DMS79 (cell line): ENCODE data around the gene SCYL3.
A peak's percentile ranks its signal among the peaks of the same experiment; 100 is the strongest.
"Not testable (repeated sequence)": the region's sequence is repeated elsewhere in the genome, so short reads cannot be mapped to it uniquely, and the experiment has no call there.

Experiments used
- DNase-seq: peaks from one replicate; lab custom pipeline; 2025; lab: John Stamatoyannopoulos, UW

SCYL3 gene

GRCh38 chr1:169893645-169894423, at the start of gene SCYL3:
Gene SCYL3 (minus strand): TSS chr1:169893896. CDS start chr1:169888840, 5,056 bp downstream.
- peak; percentile 92 for DNase-seq

GRCh38 chr1:169941982-169942830, 48.5 kb upstream of the SCYL3 start:
- peak; percentile 38 for DNase-seq

- DNase-seq: no peak
Measured at GRCh38 chr1:169933984-169934725, 40.5 kb upstream of the SCYL3 start.

- DNase-seq: no peak
Measured at GRCh38 chr1:169931795-169932231, 38.1 kb upstream of the SCYL3 start.

- DNase-seq: no peak
Measured at GRCh38 chr1:169929210-169929526, 35.5 kb upstream of the SCYL3 start.

GRCh38 chr1:169928438-169929209, 34.9 kb upstream of the SCYL3 start:
- DNase-seq: peak; percentile 26

- DNase-seq: peak; percentile 87
Measured at GRCh38 chr1:169925505-169926482, 32.1 kb upstream of the SCYL3 start.

- no peak for DNase-seq
Measured at GRCh38 chr1:169924829-169925228, 31.1 kb upstream of the SCYL3 start.

- no peak for DNase-seq
Measured at GRCh38 chr1:169924063-169924462, 30.4 kb upstream of the SCYL3 start.

- DNase-seq: no peak
Measured at GRCh38 chr1:169921080-169921479, 27.4 kb upstream of the SCYL3 start.

- no peak for DNase-seq
Measured at GRCh38 chr1:169918927-169919326, 25.2 kb upstream of the SCYL3 start.

GRCh38 chr1:169918220-169918619, 24.5 kb upstream of the SCYL3 start:
- DNase-seq: not testable (repeated sequence)

GRCh38 chr1:169915150-169915549, 21.5 kb upstream of the SCYL3 start:
- DNase-seq: no peak

GRCh38 chr1:169914531-169914930, 20.8 kb upstream of the SCYL3 start:
- DNase-seq: no peak

GRCh38 chr1:169909499-169909898, 15.8 kb upstream of the SCYL3 start:
- DNase-seq: no peak

GRCh38 chr1:169906938-169907337, 13.2 kb upstream of the SCYL3 start:
- no peak for DNase-seq

- DNase-seq: no peak
Measured at GRCh38 chr1:169904834-169905233, 11.1 kb upstream of the SCYL3 start.

- DNase-seq: no peak
Measured at GRCh38 chr1:169902751-169903150, 9.1 kb upstream of the SCYL3 start.

- DNase-seq: no peak
Measured at GRCh38 chr1:169901115-169901514, 7.4 kb upstream of the SCYL3 start.

GRCh38 chr1:169900571-169900970, 6.9 kb upstream of the SCYL3 start:
- no peak for DNase-seq
